Measurements from ENCODE around the gene SCFD1.

DNA sequence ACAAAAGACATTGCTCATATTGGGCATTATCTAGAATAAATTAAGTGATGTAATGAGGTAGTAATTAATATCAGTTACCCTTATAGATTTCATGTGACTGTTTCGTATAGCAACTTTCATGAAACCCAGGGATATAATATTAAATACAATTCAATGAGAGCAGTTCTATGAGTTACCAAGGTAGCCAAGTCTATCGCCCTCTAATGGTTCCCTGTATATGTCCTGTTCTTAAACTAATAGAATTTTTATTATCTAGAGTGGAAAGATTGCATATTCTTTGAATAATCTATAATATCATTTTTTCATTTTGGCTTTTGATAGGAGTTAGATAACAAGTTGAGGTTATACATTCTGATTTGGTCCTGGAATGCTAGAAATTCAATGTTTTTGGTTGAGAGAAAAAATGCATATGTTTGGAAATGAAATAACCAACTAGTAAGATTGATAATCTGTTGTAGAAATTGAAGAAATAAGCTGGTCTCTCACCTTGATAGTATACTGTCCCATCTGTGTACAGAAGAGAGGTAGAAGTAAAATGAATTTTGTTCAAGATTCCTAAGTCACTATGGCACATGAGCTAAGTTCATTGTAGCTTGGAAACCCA, 59.7 kb downstream of the SCFD1 start:
- TF ChIP-seq, protein P1, sequence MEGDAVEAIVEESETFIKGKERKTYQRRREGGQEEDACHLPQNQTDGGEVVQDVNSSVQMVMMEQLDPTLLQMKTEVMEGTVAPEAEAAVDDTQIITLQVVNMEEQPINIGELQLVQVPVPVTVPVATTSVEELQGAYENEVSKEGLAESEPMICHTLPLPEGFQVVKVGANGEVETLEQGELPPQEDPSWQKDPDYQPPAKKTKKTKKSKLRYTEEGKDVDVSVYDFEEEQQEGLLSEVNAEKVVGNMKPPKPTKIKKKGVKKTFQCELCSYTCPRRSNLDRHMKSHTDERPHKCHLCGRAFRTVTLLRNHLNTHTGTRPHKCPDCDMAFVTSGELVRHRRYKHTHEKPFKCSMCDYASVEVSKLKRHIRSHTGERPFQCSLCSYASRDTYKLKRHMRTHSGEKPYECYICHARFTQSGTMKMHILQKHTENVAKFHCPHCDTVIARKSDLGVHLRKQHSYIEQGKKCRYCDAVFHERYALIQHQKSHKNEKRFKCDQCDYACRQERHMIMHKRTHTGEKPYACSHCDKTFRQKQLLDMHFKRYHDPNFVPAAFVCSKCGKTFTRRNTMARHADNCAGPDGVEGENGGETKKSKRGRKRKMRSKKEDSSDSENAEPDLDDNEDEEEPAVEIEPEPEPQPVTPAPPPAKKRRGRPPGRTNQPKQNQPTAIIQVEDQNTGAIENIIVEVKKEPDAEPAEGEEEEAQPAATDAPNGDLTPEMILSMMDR (IDR thresholded peaks at IDR 0.05), result no peak
- TF ChIP-seq POLR2A (IDR thresholded peaks at IDR 0.05), result no peak
